Measurements from ENCODE around the gene DNALI1.
"Not testable (repeated sequence)": the region's sequence is repeated elsewhere in the genome, so short reads cannot be mapped to it uniquely, and the experiment has no call there.

Gene DNALI1

GRCh38 chr1:37556712-37557196 lies at the start of gene DNALI1:
Gene DNALI1, plus strand, starts transcription at chr1:37556940. Its CDS starts 55 bp downstream, at chr1:37556995.
- TF ChIP-seq, protein P1, sequence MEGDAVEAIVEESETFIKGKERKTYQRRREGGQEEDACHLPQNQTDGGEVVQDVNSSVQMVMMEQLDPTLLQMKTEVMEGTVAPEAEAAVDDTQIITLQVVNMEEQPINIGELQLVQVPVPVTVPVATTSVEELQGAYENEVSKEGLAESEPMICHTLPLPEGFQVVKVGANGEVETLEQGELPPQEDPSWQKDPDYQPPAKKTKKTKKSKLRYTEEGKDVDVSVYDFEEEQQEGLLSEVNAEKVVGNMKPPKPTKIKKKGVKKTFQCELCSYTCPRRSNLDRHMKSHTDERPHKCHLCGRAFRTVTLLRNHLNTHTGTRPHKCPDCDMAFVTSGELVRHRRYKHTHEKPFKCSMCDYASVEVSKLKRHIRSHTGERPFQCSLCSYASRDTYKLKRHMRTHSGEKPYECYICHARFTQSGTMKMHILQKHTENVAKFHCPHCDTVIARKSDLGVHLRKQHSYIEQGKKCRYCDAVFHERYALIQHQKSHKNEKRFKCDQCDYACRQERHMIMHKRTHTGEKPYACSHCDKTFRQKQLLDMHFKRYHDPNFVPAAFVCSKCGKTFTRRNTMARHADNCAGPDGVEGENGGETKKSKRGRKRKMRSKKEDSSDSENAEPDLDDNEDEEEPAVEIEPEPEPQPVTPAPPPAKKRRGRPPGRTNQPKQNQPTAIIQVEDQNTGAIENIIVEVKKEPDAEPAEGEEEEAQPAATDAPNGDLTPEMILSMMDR (IDR thresholded peaks at IDR 0.05; ENCODE audit: extremely low read depth, missing control alignments): no peak
- peak; percentile 54 for DNase-seq (ENCODE audit: low spot score)

- TF ChIP-seq, protein P1 (IDR thresholded peaks at IDR 0.05; ENCODE audit: extremely low read depth, missing control alignments): no peak
- no peak for DNase-seq (ENCODE audit: low spot score)
Measured at GRCh38 chr1:37509181-37509580, 47.6 kb upstream of the DNALI1 start.

- peak; percentile 69 for DNase-seq (ENCODE audit: low spot score)
- TF ChIP-seq, protein P1 (IDR thresholded peaks at IDR 0.05; ENCODE audit: extremely low read depth, missing control alignments): no peak
Measured at GRCh38 chr1:37513795-37514349, 42.9 kb upstream of the DNALI1 start.

DNA sequence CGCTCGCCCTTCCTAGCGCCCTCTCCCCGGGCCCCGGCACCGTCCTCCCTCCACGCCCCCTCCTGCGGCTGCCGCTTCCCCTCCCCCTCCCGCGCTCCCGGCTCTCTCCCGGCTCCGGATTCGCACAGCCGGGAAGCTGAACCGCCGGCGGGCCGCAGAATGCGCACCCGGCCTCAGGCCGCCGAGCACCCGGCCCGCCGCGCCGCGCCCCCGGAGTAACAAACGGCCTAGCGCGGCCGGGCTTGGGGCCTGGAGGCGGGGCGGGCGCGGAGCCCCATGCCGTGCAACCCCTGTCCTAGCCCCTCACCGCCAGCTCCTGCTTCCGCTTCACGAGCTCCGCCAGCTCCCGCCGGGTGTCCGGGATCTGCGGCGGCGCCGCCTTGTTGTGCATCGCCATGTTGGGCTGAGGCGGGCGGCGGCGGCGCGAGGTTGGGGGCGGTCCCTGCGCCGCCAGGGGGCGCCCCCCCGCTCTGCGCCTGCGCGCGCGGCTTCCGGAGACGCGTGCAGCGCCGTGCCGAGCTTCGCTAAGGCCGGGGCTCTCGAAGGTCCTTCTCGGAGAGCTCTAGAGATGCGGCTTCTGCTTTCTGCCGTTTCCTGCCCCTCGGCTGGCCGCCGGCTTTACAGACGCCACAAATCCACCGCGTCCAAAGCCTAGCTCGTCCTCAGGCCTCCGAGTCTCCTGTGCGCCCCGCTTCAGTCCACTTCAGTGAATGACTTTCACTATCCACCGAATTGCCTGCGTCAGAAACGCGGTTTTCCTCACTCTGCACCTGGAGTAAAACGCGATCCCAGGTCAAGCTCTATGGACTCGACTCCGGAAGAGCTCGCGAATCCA lies 42.2 kb upstream of the DNALI1 start, which contains the start of gene MEAF6:
TSS of gene MEAF6 (minus strand) at position 417 of the 835 bp plus-strand sequence. CDS start at position 397, 20 bp downstream.
- TF ChIP-seq, protein P1 (IDR thresholded peaks at IDR 0.05; ENCODE audit: extremely low read depth, missing control alignments): peak; percentile 53
- peak; percentile 97 for DNase-seq (ENCODE audit: low spot score)

GRCh38 chr1:37515185-37516034 lies 41.3 kb upstream of the DNALI1 start:
- TF ChIP-seq, protein P1 (IDR thresholded peaks at IDR 0.05; ENCODE audit: extremely low read depth, missing control alignments): no peak
- peak; percentile 15 for DNase-seq (ENCODE audit: low spot score)

GRCh38 chr1:37517569-37517968 lies 39.2 kb upstream of the DNALI1 start:
- DNase-seq (ENCODE audit: low spot score): no peak

GRCh38 chr1:37518241-37518640 lies 38.5 kb upstream of the DNALI1 start:
- not testable (repeated sequence) for DNase-seq (ENCODE audit: low spot score)

More at GRCh38 chr1:37517569-37517968, 39.2 kb upstream of the DNALI1 start:
- TF ChIP-seq, protein P1 (IDR thresholded peaks at IDR 0.05; ENCODE audit: extremely low read depth, missing control alignments): no peak

- not testable (repeated sequence) for DNase-seq (ENCODE audit: low spot score)
Measured at GRCh38 chr1:37518929-37519328, 37.8 kb upstream of the DNALI1 start.

Measured in GM20000 (cell line).